HG02678 (cell line): ENCODE data around the gene PDE3A.
"Not testable (repeated sequence)": the region's sequence is repeated elsewhere in the genome, so short reads cannot be mapped to it uniquely, and the experiment has no call there.

ENCODE experiments used
- ATAC-seq: cut with Tn5 transposase; IDR thresholded peaks from one replicate; pipeline ENCODE4 v1.9.1; 2021; ENCODE audit warnings: mild to moderate bottlenecking, moderate library complexity; ENCODE audit not compliant: unreplicated experiment

The PDE3A gene

DNA sequence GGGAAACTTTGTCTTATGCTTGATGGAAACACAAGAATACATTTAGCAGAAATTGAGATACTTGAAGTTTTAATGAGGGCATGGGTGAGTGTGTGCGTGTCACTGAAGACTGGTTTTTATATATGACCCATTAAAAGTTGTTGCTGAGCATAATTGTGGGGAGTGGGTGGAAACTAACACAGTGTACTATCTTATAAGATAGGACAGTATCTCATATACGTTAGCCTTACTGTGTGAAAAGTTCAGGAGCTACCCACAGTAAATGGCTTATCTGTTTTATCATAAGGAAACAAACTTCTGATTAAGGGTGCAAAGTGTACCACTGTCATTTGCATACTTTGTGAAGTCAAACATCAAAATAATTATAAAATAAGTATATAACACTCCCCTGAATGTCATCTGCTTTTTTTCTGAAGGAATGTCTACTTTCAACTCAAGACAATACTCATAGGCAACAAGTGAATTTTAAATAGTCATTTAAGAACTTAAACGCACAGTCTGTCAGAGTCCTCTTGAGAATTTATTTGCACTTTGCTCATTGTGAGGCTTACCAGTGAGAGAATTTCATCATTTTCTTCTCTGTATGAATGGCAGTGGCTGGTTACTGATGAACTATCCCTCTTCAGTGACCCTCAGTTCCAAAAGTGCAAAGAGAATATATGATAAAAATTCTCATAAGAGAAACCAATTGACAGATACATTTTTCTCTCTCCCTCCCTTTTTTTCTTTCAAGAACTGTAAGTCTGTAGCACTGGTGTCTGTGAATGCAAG, 4.2 kb downstream of the PDE3A start:
- ATAC-seq = no peak

DNA sequence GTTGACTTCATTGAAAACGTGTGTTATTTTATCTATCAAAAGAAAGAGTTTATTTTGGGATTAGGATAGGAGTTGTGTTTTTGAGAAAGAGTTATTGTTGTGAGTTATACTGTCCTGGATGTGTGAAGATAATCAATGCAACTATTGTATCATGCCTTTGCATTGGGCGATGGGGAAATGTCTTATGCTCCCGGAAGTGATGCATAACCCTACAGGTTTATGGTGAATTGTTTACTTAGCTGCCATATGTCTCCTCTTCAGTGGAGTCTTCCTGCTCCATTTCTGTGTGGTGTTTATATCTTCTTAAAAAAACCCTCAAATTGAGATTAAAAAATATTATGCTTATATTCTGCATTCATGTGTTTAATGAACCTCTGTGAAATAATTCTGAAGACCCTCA, 6.5 kb downstream of the PDE3A start:
- ATAC-seq = no peak

DNA sequence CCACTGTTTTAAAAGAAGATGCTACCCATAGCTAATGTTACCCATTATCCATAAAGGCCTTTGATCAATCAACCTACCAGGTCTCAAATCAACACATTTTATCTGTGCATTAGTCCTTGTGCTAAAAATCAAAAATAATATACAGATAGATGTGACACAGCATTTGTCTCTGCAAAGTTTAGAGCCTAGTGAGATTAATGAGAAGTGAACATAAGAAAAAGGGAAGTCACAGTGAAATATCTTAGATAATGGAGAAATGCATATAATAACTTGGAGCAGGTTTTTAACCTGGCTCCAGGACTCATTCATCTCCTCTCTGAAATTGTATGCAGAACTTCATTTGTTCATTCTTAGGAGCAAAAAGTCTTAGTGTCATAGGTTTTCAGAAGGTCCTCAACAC, 7.2 kb downstream of the PDE3A start:
- ATAC-seq = no peak

DNA sequence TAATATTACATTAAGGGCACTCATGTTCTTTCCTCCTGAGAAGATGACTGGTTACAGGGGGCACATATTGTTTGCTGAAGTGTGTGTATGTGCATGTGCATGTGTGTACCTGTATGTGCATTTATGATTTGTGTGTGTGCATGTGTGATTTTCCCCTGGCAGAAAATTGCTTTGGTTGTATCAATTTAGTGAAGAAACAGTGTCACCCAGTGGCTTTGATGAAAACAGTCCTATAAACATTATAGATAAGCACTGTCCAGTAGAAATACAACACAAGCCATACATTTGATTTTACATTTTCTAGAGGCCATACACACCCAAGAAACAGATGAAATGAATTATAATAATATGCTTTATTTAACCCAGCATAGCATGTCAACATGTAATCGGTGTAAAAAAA, 8.6 kb downstream of the PDE3A start:
- ATAC-seq = no peak

DNA sequence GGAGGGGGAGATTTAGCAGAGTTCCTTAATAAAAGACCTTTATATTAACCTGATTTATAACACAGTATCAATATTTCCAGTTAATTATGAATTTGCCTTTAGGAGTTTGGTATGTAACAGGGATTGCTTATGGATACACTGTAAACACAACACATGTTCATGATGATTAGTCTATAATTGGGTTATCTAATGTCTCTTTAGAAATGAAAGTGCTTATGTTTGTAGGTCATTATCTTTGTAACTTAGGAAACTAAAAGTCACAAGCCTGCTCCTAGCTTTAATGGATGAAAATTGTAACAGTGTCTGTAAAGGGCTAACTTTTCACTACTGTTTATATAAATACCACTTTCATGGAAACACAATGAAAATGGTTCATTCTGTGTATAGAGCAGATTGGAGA, 9.4 kb downstream of the PDE3A start:
- ATAC-seq = no peak

DNA sequence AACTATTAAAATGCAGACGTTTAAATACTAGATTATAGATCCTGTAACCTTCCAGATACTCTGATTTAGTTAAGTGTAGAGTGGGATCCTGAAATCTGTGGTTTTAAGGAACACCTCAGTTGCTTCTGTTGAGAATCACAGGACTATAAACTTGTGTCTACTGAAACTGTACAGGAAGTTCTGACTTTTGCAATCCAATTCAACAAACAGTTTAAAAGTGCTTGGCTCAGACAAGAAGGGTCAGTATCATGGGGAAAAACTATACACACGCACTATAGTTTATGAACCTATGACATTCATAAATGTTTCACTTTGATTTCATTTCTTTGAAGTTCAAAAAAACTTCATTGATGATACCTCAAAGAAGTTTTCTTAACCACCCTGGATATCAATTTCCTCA, 13.8 kb downstream of the PDE3A start:
- no peak for ATAC-seq

DNA sequence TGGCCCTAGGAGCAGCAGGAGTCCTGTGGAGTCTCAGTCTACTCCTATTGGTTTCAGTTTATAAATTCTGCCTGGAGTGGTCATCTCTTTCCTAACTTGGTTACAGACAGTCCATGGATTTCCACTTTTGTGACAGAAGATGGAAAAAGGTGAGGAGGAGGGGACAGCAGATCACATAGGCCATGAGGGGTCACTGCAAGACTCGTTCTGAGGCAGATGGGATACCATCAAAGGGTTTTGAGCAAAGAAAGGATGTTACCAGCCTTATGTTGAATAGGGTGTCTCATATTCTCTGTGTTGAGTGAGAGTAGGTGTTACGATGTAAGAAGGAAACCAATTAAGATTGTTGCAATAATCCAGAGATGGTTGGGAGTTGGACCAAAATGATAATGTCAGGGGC, 15.3 kb downstream of the PDE3A start:
- no peak for ATAC-seq

DNA sequence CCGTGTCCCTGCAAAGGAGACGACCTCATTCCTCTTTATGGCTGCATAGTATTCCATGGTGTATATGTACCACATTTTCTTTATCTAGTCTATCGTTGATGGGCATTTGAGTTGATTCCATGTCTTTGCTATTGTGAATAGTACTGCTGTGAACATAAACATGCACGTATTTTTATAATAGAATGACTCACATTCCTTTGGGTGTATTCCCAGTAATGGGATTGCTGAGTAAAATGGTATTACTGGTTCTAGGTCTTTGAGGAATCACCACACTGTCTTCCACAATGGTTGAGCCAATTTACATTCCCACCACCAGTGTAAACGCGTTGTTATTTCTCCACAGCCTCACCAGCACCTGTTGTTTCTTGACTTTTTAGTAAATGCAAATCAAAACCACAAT, 16.5 kb downstream of the PDE3A start:
- not testable (repeated sequence) for ATAC-seq

DNA sequence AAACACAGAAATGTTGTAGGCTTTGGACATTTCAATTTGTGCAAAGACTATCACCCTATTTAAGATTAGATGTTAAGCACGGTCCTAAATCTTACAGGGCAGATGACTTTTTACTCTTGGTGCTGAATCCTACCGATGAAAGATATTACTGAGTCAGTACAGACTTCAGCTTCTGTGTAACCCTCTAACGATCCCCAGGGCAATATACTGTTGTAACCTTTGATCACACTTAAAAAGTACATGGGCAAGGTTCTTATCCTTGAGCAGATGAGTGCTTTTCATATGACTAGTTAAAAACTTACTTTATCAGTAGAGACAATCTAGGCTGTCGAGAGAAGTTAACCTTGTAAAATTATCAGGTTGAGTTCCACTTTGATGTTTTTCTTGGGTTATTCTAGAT, 22.5 kb downstream of the PDE3A start:
- no peak for ATAC-seq

DNA sequence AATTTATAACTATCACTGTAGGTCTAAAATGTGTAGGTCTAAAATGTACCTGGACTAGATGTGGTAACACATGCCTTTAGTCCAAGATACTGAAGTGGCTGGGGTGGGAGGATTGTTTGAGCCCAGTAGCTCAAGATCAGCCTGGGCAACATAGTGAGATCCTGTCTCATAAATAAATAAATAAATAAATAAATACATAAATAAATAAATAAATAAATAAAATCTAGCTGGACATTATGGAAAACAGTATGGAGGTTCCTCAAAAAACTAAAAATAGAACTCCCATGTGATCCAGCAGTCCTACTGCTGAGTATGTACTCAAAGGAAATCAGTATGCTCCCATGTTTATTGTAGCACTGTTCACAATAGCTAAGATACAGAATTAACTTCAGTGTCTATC, 24.0 kb downstream of the PDE3A start:
- no peak for ATAC-seq

DNA sequence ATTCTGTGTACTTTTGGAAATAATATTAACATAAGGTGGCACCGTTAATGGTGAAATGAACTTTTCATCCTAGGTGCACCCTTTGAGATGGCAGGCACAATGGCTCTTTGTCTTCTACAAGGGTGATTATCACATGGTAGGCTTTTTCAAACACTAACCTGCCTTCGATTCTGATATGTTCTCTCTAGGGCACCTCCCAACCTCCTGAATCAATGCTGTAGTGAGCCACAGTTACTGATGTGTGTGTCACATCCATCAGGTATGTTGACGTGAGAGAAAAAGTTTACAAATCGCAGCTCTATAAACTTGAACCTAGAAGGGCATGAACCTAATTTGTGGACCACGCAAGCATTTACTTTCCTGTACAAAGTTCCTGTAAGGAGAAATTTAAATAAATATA, 25.4 kb downstream of the PDE3A start:
- no peak for ATAC-seq

DNA sequence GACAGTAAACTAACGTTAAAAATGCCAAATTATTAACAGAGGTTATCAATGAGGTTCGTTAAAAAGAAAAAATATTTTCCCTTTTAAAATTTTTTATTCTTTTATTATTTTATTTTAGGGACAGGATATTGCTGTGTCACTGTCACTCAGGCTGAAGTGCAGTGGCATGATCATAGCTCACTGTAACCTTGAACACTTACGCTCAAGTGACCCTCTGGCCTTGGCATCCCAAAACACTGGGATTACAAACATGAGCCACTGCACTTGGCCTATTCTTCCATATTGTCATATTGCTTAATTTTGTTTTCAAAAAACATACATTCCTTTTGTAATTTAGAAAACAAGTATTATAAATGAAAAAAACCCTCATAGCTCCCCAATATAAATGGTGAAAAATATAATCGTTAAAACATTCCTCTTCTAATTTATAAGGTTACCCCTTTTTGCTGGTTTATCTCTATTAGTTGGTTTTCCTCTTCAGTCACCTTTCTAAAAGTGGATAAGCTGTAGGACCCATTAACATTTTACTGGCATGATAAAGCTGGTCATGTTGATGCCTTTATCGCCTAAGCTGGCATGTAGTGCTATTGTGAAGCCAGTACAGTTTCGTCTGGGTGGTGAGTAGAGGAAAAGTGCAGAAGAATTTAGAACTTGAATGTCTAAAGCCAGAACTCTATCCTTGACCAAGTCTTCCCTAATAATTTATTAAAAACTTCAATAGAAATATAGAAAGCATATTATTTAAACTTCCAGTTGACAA, 27.6 kb downstream of the PDE3A start:
- ATAC-seq = no peak

DNA sequence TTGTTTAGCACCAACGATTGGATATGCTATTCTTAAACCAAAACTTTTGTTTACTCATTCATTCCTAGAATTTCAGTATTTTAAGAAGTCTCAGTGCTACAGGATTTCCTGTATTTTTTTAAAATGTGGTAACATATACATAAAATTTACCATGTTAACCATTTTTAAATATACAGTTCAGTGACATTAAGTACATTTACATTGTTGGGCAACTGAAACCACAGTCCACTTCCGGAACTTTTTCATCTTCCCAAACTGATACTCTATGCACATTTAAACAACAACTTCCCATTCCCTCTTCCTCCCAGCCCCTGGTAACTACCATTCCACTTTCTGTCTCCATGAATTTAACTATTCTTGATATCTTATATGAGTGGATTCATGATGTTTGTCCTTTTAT, 30.3 kb downstream of the PDE3A start:
- ATAC-seq = no peak

DNA sequence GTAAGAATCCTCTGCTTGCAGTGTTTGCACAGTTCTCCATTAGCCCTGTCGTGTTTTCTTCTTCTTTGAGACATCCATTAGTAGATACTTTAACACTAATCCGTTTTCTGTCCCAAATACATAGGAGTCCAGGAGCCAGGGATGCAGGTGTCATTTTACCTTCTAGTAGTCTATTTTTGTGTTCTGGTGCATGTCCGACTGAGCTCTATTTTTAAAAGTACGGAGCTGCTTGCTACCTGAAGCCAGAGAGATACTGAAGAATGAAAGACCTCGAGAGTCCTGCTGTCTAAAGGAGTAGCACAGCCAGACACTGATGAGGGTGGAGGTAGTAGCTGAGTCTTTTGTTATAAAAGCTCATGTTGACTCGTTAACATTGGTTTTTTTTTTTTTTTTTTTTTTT, 31.7 kb downstream of the PDE3A start:
- no peak for ATAC-seq

DNA sequence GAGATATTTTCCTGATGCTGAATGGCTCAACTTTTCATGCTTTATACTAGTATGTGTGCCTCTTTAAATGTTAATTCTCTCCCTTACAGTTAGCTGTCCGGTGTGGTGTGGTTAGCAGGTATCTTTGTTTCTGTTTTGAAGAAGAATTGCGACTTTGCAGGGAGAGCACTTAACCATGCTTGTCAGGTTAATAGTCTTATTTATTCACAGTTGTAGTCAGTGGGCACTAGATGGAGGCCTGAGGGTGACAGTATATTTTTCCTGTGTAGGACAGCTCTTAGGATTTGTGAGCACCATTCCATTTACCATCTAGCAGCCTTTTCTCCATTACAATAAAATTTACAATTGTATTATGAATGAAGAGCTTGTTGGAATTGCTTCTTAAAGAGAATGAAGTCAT, 34.9 kb downstream of the PDE3A start:
- no peak for ATAC-seq

DNA sequence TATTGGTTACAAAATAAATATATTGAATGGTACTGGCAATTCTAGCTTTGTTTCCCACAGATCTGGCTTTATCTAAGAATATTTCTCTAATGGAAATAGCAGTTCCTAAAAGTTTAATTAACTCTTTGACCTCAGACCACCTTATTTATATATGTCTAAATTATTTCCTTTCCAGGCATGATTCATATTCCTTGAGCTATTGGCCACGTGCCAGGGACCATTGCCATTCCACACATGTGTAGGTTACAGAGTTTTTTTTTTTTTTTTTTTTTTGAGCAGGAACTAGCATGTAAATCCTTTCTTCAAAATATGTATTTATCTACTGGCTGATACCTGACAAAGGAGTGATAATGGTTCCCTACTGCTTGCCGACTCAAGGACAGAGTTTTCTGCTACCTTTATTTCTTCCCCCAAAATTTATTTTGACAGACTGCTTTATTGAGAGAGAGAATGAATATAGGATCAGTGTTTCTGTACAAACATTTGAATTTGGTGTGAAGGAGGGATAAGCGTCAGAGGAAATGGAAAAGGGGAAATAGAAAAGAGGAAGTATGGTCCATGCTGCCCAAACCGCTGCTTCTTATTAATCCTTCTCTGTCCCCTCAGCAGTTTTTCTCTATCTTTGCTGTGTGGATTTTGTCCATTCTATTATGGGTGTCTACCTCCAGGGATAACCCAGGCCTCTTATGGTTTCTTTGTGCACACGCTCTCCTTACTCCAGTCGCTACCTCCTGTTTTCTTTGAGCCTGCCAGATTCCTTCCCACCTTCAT, 36.4 kb downstream of the PDE3A start:
- ATAC-seq = no peak

DNA sequence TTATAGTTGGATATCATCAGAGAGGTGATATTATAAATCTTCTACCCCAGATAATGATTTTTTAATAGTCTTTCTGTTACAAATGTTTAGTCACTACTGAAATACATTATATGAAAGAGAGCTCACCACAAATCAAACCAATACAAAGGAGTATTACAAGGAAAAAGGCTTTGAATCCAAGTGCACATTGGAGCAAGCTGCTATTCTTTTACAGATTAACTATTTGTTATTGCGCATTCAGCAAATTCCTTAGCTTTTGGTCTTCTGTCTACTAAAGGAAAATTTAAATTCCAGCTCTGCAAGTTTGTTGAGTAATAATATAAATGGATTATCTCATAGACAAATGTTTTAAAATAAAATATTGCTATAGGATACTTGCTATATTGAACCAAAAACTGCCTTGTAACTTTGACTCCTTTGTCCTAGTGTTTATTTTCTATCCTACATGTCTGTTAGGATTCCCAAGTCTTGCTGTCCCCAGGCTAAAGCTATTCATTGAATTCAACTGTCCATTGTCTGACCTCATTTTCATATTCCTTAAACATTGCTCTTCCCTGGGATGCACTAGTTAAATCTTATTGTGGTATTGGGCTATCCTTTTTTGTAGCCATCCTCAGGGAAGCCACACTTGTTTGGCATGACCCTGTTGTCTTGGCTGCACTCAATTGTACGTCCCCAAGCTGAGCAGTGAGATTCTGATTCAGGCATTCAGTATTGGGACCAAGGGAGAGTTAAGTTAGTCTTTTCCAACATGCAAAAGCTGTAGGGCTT, 41.5 kb downstream of the PDE3A start:
- no peak for ATAC-seq

DNA sequence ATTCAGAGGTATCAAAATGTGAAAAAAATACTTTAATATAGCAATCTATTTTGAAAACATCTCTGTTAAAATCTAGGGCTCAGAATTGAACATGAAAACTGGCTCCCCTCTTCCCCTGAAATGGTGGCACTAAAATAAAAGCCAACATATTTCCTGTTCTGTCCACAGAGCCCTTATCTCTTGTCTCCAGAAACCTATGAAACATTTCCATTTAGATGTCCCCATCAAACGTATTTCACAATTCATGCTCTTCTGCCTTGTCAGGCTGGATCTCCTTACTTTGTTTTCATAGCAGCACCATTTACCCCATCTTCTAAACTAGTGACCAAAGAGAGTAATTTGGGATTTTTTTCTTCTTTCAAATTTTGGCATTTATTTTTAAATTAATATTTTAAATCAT, 42.4 kb downstream of the PDE3A start:
- ATAC-seq = no peak

DNA sequence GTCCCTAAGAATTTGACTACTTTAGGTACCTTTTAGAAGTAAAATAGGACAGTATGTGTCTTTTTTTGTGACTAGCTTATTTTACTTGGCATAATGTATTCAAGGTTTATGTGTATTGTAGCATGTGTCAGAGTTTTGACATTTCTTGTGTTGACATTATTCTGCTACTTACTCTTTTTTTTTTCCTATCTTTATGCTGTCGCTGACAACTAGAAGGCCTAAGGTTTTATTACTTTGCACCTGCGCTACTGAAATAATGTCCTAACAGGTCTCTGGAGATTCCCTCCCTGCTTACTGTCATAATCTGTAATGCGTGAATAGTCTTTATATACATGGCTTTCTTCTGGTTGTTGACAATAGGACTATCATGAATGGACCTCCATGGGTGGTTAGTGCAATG, 43.0 kb downstream of the PDE3A start:
- no peak for ATAC-seq

DNA sequence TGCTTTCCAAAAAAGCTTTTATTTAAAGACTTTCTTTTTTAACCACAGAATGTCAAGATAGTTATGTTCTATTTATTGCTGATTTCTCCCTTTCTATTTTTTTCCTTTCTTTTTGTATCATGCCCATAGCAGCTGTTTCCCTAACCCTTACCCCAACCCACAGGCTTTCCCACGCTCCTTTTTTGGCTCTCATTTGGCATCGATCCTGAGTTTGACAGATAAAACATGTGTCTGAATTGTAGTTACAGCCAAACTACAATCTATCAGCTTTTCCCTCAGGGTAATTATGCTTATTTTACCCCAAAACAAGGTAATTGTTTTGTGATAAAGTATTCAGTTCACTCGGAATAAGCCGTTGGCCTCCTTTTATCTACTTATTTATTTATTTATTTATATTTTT, 46.7 kb downstream of the PDE3A start:
- ATAC-seq = no peak

DNA sequence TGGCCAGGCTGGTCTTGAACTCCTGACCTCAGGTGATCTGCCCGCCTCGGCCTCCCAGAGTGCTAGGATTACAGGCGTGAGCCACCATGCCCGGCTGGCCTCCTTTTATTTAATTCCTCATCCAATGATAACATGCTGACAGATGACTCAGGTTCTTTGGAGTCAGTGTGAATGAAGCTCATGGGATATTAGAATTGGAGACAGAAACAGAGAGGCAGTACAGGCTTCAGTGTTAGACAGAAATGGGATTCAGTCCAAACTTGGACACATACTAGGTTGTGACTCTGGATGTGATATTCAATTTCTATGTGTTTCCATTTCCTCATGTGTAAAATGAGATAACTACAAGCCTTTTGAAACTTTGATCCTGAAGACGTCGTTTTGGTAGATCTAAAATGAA, 47.3 kb downstream of the PDE3A start:
- no peak for ATAC-seq
